GM18861 (cell line): ENCODE data around the gene COL18A1.
"Not testable (repeated sequence)": the region's sequence is repeated elsewhere in the genome, so short reads cannot be mapped to it uniquely, and the experiment has no call there.

ENCODE experiments used
- ATAC-seq: cut with Tn5 transposase; IDR thresholded peaks from one replicate; pipeline ENCODE4 v1.9.1; 2021; ENCODE audit not compliant: unreplicated experiment

COL18A1 gene

GRCh38 chr21:45529785-45530422, 124.9 kb downstream of the COL18A1 start:
- ATAC-seq = no peak

- no peak for ATAC-seq
These were observed 125.6 kb downstream of the COL18A1 start for GRCh38 chr21:45530423-45531113.

GRCh38 chr21:45531114-45531392, 126.1 kb downstream of the COL18A1 start:
- not testable (repeated sequence) for ATAC-seq

GRCh38 chr21:45531393-45532215, 126.6 kb downstream of the COL18A1 start:
- no peak for ATAC-seq

GRCh38 chr21:45532826-45533360, 127.9 kb downstream of the COL18A1 start:
- ATAC-seq = no peak

- ATAC-seq = no peak
These were observed 128.4 kb downstream of the COL18A1 start for GRCh38 chr21:45533361-45533845.

GRCh38 chr21:45533846-45534635, 129.1 kb downstream of the COL18A1 start:
- no peak for ATAC-seq

GRCh38 chr21:45534636-45535331, 129.8 kb downstream of the COL18A1 start:
- ATAC-seq = no peak

- ATAC-seq = no peak
These were observed 130.5 kb downstream of the COL18A1 start for GRCh38 chr21:45535341-45536081.

- ATAC-seq = no peak
These were observed 131.5 kb downstream of the COL18A1 start for GRCh38 chr21:45536301-45537081.

- ATAC-seq = no peak
These were observed 132.3 kb downstream of the COL18A1 start for GRCh38 chr21:45537111-45537745.

- no peak for ATAC-seq
These were observed 132.9 kb downstream of the COL18A1 start for GRCh38 chr21:45537746-45538291.

GRCh38 chr21:45538381-45539045, 133.5 kb downstream of the COL18A1 start:
- ATAC-seq = no peak

GRCh38 chr21:45539046-45539795, 134.3 kb downstream of the COL18A1 start:
- no peak for ATAC-seq

- no peak for ATAC-seq
These were observed 135.0 kb downstream of the COL18A1 start for GRCh38 chr21:45539796-45540600.

GRCh38 chr21:45540601-45540970, 135.6 kb downstream of the COL18A1 start:
- ATAC-seq = no peak
